GM18498 (cell line): ENCODE results near the gene NRAS.
A peak's percentile ranks its signal among the peaks of the same experiment; 100 is the strongest.

Source experiments
- ATAC-seq: cut with Tn5 transposase; IDR thresholded peaks from one replicate; pipeline ENCODE4 v1.9.1; 2021; ENCODE audit warnings: mild to moderate bottlenecking, moderate library complexity; ENCODE audit not compliant: unreplicated experiment

The NRAS gene

DNA sequence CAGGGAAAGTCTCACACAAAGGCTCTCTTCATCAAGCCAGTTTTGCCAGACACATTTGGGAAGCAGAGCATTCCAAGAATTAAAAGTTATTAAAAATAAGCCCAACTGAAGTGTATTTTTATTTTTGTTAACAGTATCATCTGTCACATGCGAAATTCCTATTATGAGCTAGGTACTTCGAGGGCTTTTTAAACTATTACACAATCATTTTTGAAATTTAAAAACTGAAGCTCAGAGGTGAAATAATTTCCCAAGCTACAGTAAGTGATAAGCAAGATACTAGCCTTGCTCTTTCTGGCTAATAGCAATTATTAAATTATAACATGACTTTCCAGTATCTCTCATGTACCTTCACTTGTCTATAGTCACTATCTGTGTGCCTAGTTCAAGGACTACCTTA lies 12.0 kb upstream of the NRAS start:
- no peak for ATAC-seq

DNA sequence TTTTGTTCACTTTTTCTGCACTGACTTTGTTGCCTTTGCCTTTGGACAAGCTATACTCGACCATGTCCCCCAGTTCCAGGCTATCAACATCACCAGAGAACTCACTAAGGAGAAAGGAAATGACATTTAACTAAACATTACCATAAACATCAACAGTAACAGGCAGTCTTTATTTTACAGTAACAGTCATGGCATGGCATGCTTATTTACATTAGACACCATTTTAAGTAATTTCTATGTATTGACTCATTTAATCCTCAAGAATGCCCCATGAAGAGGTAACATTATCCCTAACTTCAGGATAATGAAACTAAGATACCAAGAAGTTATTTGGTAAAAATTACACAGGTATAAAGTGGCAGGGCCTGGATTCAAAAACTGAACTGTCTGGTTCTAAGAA lies 8.7 kb upstream of the NRAS start:
- ATAC-seq, result no peak

DNA sequence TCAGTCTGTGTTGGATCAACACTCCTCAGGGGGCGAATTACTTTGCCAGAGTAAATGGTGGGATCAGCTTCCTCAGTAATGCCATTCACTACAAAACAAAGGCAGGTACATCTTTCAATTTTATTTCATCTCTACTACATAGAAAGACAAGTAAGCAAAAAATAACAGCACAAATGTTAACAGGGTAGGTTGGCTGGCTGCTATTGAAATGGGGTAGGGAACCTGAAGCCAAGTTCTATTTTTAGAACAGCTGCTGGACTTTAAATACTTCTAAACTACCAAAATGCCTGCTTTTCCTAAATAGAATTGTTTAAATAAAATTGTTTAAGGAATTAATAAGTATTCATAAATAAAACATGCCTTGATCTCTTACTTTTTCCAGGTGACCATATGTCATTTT lies 7.3 kb upstream of the NRAS start:
- ATAC-seq, result no peak

DNA sequence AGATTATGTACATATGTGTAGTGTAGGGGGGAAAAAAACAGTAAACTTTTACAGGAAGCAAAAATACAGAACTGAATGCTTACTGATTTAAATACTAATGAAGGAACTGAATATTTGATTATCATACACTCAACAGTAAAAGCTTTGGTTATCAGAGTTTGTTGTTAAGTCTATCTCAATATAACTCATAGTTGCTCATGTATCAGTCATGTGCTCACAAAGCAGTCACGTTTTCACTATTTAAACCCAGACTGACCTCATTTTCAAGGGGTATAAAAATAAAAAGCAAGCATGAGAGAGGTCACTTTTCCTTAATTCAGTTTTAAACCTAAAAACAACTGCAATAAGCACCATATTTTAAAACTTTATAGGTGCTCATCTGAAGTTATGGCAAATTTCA lies 6.9 kb upstream of the NRAS start:
- no peak for ATAC-seq

DNA sequence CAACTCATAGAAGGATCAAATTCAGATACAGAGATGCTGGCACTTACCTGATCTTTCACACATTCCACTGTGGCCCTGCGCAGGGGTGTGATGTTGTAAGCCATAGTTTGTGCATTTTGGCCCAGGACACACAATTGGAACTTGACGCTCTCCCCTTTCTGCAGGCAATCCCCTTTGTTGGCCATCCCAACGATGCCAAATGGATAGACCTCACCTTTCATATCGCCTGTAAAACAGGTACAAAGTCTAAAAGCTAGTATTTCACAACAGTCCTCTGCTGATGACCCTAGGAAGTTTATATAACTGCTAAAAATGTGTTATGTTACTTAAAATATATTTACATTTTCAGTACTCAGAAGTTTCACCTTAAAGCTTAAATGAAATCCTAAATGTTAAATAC lies 3.9 kb upstream of the NRAS start:
- no peak for ATAC-seq

DNA sequence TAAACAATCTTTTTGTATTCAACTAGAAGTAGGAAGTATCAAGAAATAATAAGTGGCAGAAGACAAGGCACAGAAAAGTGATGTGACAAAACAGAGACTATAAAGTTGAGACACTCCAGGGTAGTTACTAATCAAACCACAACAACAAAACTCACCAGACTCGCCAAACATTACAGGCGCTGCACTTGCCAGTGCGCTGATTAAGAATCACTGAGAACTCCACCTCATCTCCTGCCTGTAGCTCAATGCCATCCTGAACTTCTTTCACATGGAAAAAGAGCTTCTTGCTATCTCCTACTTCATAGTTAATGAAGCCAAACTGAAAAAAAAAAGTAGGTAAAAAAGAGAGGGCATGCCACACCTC lies 2.8 kb upstream of the NRAS start:
- ATAC-seq, result no peak

DNA sequence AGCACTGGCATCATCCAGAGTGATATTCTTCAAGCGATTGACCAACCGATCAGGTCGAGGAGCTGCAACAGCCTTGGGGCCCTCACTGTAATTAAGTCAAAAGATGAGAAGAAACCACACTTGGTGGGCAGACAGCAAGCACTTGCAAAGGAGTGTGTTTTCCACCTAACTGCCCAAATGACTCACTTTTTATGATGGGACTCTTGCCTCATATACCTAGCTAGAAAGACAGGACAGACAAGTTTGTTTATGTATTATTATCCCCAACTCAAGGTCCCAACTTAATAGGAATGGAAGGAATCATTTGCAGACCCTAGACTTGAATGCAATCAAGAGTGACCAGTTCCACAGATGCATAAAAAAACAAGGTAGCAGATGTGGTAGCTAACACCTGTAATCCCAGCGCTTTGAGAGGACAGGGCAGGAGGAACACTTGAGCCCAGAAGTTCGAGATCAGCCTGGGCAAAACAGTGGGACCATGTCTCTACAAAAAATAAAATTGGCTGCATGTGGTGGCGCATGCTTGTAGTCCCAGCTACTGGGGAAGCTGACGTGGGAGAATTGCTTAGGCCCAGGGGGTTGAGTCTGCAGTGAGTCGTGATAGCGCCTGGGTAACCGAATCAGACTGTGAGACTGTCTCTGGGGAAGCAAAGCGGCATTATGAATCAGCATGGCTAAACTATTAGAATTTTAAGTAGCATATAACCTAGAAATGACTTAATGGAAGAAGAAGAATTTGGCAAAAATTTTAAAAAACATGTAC lies 2.3 kb upstream of the NRAS start:
- no peak for ATAC-seq

DNA sequence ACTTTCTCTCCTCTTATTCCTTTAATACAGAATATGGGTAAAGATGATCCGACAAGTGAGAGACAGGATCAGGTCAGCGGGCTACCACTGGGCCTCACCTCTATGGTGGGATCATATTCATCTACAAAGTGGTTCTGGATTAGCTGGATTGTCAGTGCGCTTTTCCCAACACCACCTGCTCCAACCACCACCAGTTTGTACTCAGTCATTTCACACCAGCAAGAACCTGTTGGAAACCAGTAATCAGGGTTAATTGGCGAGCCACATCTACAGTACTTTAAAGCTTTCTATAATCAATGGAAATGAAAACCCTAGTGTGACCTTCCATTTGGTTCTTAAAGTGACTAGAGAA lies 643 bp downstream of the NRAS start:
- peak; percentile 1 for ATAC-seq

DNA sequence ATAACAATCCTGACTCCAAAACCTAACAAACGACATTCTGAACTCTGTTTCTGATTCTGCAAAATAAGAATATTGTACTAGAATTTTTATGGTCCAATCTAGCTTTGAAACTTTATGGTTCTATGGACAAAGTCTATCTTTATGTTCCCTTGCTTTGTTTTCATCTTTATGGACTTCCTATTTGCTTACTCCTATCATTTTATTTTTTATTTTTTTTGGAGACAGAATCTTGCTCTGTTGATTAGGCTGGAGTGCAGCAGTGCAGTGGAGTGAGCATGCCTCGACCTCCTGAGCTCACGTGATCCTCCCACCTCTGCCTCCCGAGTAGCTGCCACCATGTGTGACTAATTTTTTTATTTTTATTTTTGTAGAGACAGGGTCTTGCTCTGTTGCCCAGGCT lies 3.6 kb downstream of the NRAS start:
- no peak for ATAC-seq

DNA sequence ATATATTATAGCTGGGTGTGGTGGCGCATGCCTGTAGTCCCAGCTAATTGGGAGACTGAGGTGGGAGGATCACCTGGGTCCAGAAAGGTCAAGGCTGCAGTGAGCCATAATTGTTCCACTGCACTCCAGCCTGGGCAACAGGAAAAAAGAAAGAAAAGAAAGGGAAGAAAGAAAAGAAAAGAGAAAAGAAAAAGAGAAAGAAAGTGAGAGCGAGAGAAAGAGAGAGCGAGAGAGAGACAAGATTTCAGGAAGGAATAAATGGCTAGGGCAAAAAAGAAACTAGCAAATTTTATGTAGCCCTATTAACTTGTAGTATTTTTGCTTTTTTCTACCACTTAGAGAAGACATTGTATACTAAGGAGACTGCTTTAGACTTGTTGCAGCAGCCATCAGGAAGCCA lies 6.2 kb downstream of the NRAS start:
- no peak for ATAC-seq

DNA sequence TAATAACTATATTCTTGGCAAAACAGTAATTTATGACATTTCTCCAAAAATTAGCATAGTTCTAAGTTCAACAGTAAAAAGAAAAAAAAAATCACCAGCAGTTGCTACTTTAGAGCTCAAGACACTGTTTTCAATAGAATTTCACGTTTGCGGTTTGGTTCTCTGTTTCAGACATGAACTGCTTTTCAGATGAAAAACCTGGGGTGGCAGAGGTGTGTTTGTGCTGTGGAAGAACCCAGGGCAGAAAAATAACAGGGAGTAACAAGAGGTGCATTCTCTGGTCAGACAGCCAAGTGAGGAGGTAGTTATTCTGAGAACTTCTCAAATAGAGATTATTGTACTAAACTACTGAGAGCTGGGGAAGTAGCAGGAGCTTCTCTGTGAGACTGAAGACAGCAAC lies 9.0 kb downstream of the NRAS start:
- ATAC-seq, result no peak

DNA sequence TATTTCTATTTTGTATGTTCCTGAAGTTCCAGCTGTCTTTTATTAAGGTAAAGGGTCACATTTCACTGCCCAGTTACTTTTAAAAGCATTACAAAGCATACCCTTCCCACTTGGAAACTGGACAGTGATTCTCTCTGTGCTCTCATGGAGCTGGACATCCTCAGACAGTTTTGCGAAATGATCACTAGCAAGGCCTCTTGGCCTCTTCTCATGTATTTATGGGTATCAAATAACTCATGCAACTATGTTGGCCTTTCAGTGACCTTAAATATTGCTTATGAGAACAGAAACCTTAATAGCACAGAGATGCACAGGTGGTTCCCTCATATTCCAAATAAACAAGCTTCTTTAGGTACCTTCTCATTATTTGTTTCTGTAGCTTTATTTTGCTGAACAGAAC lies 13.3 kb downstream of the NRAS start:
- peak; percentile 54 for ATAC-seq

DNA sequence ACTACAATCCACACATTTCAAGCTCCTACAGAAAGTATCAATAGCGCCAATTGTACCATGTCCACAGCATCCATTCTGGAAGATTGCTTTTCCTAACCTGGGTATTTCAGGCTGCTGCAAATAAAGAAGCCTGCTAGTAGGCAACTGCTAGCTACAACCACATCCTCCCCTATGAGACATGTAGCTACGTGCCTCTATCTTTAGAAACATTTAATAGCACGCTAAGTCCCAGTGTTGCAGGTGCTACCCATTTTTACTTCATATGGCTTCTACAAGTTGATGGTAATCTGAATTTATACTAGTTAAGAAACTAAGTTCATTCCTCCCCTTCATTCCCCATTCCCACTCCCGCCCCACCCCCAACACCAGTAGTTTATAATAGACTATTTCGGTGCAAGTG lies 13.8 kb downstream of the NRAS start:
- no peak for ATAC-seq

DNA sequence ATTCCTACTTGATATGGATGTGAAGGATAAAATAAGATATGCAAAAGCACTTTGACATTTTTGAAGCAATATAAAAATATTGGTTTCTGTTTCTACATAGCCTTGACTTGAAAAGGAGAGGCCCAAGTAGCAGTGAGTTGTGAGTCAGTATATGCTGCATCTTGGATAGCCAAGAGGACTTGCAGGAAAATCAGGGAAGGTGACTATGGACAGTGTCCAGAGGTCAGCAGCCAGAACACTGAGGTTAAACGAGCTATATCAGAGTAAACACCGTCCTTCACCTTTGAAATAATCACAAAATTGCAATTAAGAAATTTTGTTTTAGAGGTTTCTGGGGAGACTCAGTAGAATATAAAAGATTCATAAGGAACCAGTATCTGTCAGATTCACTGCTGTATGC lies 14.6 kb downstream of the NRAS start:
- ATAC-seq, result no peak

DNA sequence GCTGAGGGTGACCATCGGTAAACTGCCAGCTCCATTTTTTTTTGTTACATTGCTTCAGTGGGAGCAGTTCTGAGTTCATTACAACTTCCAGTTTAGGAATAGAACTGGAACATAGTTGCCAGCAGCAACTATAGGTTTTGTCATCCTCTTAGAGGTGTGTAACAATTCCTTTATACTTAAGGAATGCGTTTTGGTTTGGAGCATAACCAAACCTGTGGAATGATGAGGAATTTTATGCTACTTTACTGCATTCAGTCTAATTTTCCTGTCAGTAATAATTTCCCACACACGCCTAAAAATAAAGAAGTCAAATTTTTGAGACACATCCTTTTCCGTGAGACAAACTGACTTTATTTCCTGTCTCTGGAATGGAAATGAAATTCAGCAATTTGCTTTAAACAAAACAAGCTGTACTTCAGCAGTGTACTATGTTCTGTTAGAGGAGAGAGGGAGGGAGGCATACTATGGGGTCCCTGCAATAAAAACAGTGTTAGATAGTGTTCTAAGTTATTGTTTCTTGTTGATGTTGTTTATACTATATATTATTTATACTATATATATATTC lies 16.5 kb downstream of the NRAS start:
- no peak for ATAC-seq

DNA sequence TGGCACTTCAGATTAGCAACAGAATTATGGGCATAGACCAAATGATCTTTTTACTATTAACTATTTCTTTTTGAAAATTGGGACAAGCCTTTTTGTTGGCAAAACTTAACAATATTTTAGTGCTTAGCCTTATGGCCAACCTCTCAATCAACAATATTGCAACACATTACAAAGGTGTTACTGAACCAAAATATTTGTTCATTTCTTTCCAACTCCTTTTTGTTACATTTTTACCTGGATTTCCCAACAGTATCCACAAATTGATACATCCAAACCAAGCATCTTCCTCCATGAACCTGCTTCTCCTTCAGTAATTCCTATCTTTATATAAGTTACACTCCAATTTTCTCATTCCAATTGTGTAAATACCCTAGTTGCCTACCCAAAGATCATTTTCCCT lies 19.8 kb downstream of the NRAS start:
- no peak for ATAC-seq

DNA sequence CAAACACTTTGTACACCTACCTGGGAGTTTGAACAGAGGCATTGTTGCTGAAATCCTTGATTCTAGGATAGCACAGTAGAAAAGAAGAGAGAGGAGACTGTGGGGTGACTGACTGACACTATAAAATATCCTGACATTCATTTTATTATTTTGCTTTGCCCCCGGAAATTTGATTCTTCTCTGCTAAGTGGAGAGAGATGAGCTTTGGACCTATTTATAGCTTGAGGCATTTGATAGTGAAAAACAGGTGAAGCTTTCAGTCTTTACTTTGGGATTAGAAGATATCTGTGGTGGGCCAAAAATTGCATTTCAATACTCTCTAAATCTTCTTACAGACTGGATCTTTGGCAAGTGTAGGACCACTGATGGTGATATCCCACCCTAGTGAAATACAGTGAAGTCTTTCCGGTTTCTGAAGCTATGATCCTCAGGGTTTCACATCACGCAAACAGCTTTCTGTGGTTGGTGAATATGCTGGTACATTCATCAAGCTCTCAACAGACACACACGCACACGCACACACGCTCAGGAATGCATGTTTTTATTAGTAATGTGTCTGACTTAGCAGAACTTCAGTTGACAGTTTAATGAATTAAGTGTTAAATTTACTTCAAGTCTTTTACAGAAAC lies 21.0 kb downstream of the NRAS start, which contains the start of gene AMPD1:
Gene AMPD1, minus strand, starts transcription at position 117 of the 629 bp plus-strand sequence. Its CDS starts 75 bp downstream, at position 42.
- ATAC-seq, result no peak

DNA sequence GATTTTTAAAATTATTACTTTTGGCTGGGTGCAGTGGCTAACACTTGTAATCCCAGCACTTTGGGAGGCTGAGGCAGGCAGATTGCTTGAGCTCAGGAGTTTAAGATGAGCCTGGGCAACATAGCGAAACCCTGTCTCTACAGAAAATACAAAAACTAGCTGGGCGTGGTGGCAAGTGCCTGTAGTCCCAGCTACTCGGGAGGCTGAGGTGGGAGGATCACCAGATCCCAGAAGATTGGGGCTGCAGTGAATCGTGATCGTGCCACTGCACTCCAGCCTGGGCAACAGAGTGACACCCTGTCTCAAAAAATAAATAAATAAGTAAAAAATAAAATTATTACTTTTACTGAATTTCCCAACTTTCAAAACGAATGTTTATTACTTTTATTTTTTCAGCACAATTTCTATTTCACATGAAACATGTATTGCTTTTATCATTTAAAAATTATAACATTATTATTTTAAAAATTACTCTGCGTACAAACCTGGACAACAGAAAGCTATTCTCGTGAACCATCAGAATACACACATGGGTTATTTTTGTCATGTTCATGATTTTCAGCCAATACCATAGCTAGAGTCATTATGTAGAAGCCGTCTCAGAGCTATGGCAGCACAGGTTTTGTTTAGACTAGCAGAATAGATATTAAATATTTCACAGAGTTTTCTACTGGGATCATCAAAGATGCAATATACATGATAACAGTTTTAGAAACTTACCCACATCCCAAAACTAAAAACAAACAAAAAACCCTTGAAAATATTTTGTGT lies 21.8 kb downstream of the NRAS start:
- ATAC-seq, result no peak

DNA sequence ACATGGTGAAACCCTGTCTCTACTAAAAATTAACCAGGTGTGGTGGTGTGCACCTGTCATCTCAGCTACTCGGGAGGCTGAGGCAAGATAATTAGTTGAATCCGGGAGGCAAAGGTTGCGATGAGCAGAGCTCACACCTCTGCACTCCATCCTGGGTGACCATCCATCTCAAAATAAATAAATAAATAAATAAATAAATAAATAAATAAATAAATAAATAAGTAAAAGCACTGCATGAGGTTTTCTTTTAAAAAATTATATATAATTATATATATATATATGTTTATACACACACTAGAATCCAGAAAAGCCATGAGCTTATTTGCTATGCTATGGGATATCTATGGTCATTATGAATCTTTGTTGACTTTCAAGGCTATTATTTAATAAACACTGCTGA lies 23.6 kb downstream of the NRAS start:
- ATAC-seq, result no peak

DNA sequence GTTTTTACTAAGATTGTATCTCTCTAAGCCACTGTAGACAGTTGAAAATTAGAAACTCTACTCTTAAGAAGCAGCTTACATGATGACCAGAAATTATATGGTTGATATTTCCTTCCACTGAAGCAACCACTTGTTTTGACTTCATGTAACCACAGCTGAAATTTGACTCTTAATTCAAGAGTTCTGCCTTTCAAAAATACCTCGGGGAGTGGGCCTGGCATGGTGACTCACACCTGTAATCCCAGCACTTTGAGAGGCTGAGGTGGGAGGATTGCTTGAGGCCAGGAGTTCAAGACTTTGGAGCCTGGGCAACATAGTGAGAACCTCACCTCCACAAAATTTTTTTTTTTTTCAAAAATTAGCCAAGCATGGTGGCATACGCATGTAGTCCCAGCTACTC lies 25.5 kb downstream of the NRAS start:
- no peak for ATAC-seq

DNA sequence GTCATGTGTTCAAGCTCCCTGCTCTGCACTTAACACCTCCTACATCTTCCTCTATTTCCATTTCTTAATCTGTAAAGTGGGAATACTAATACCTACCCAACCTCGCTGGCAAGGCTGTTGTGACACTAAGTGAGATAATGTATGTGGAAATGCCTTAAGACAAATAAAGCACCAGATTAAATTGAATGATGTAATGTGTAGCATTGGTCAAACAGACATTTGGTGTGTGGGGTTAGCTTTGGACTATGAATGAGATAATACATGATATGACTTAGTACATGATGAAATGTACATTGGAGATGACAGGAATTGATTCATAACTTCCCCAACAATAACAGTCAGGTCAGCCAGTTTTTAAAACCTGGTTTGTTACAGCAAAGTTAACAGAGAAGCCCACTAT lies 26.4 kb downstream of the NRAS start:
- ATAC-seq, result no peak

DNA sequence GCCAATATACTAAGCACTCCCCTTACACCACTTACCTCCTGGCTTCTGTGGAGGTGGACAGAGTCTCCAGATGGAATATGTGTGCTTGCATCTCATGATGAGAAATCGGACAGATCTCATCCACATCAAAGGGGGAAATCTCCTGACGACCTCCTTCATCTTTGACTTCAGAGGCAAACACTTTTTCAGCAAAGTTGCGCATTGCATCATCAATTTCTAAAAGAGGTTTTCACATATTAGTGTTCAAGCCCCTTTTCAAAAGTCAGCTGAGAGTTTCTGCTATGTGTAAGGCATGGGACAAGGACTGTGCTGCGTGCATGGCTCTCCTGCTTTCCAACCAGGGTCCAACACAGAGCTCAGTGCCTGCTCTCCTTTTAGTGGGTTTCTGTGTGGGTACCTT lies 28.0 kb downstream of the NRAS start:
- no peak for ATAC-seq
